Trophoblast cell (in vitro differentiated cells and primary cell): ENCODE measurements around the gene CRB3. TPM values are rescaled to one million over a fixed set of nuclear protein-coding genes. Genes with fewer than 3 reads are reported as not detected.
A peak's percentile ranks its signal among the peaks of the same experiment; 100 is the strongest.

Experiments used
- DNase-seq, 2 donors: peaks; one replicate each; pipeline ENCODE4 v3.0.0-alpha.2; 2016
- H2AFZ ChIP-seq: 2 replicates; pipeline ENCODE4 v1.6.1; 2013; ENCODE audit warnings: low read length, moderate library complexity, mild to moderate bottlenecking; ENCODE audit not compliant: insufficient read depth, poor library complexity
- H2AK5ac ChIP-seq: 2 replicates; pipeline ENCODE4 v1.6.1; 2013; ENCODE audit warnings: mild to moderate bottlenecking, low read length
- H2BK120ac ChIP-seq: 2 replicates; pipeline ENCODE4 v1.6.1; 2013; ENCODE audit warnings: low read length, mild to moderate bottlenecking, moderate library complexity; ENCODE audit not compliant: insufficient read depth, poor library complexity
- H2BK12ac ChIP-seq: 2 replicates; pipeline ENCODE4 v1.6.1; 2013; ENCODE audit warnings: mild to moderate bottlenecking, low read length, moderate library complexity
- H2BK5ac ChIP-seq: 2 replicates; pipeline ENCODE4 v1.6.1; 2013; ENCODE audit warnings: low read length, low read depth, moderate library complexity, mild to moderate bottlenecking; ENCODE audit not compliant: poor library complexity
- H3K14ac ChIP-seq: 2 replicates; pipeline ENCODE4 v1.6.1; 2013; ENCODE audit warnings: mild to moderate bottlenecking, low read length
- H3K18ac ChIP-seq: 2 replicates; pipeline ENCODE4 v1.6.1; 2013; ENCODE audit warnings: mild to moderate bottlenecking, low read length
- H3K23ac ChIP-seq: 2 replicates; pipeline ENCODE4 v1.6.1; 2013; ENCODE audit warnings: low read length
- H3K27ac ChIP-seq: 2 replicates; pipeline ENCODE4 v1.5.1; 2013; ENCODE audit warnings: low read depth, mild to moderate bottlenecking, inconsistent platforms, low read length, moderate library complexity
- H3K27me3 ChIP-seq: 2 replicates; pipeline ENCODE4 v1.6.1; 2013; ENCODE audit warnings: inconsistent platforms, mild to moderate bottlenecking, low read length, moderate library complexity; ENCODE audit not compliant: insufficient read depth
- H3K36me3 ChIP-seq, 2 experiments: 1 replicate in 1 of 2; 2 replicates in 1 of 2; pipeline ENCODE4 v1.6.1; 2013; ENCODE audit warnings: low read length in 2 of 2, mild to moderate bottlenecking in 2 of 2, moderate library complexity in 1 of 2; ENCODE audit not compliant: insufficient read depth in 2 of 2, control insufficient read depth in 1 of 2
- H3K4ac ChIP-seq: 2 replicates; pipeline ENCODE4 v1.6.1; 2013; ENCODE audit warnings: low read depth, mild to moderate bottlenecking, low read length, moderate library complexity
- H3K4me1 ChIP-seq, 2 experiments: 1 replicate in 1 of 2; 2 replicates in 1 of 2; pipeline ENCODE4 v1.6.1; 2013; ENCODE audit warnings: low read length in 2 of 2, mild to moderate bottlenecking in 2 of 2, moderate library complexity in 1 of 2; ENCODE audit not compliant: insufficient read depth in 2 of 2, control insufficient read depth in 1 of 2
- H3K4me2 ChIP-seq: 2 replicates; pipeline ENCODE4 v1.6.1; 2013; ENCODE audit warnings: inconsistent platforms, mild to moderate bottlenecking, low read length, moderate library complexity
- H3K4me3 ChIP-seq: 2 replicates; pipeline ENCODE4 v1.5.1; 2013; ENCODE audit warnings: mild to moderate bottlenecking, low read depth, low read length, inconsistent platforms
- H3K79me1 ChIP-seq: one replicate; pipeline ENCODE4 v1.6.1; 2013; ENCODE audit warnings: low read length
- H3K79me2 ChIP-seq: 2 replicates; pipeline ENCODE4 v1.6.1; 2013; ENCODE audit warnings: low read length, mild to moderate bottlenecking; ENCODE audit not compliant: control insufficient read depth, insufficient read depth, poor library complexity
- H3K9ac ChIP-seq: 2 replicates; pipeline ENCODE4 v1.6.1; 2013; ENCODE audit warnings: mild to moderate bottlenecking, low read length
- H3K9me3 ChIP-seq: 2 replicates; pipeline ENCODE4 v1.6.1; 2013; ENCODE audit warnings: low read depth, mild to moderate bottlenecking, control low read depth, inconsistent platforms, low read length; ENCODE audit not compliant: insufficient read depth
- H4K12ac ChIP-seq: 2 replicates; pipeline ENCODE4 v1.6.1; 2013; ENCODE audit warnings: low read depth, mild to moderate bottlenecking, low read length, moderate library complexity
- H4K8ac ChIP-seq: 2 replicates; pipeline ENCODE4 v1.6.1; 2013; ENCODE audit warnings: low read depth, mild to moderate bottlenecking, low read length, moderate library complexity
- H4K91ac ChIP-seq: one replicate; pipeline ENCODE4 v1.6.1; 2013; ENCODE audit warnings: low read depth, mild to moderate bottlenecking, low read length, moderate library complexity
- WGBS: extraction: QIAGEN DNeasy Blood & Tissue Kit; methylation state at CpG from one replicate; pipeline ENCODE4 v1.1.7; 2013; ENCODE audit warnings: missing lambda C conversion rate; ENCODE audit not compliant: insufficient read length, insufficient coverage; ENCODE audit errors: extremely low coverage; 5-methylcytosine and 5-hydroxymethylcytosine counted together
- polyA plus RNA-seq: library from polyadenylated mRNA; stranded (reverse); fragments of 200-250 nt; gene quantifications from 2 replicates; pipeline ENCODE4 v1.2.3, GENCODE V29; 2013

CRB3 gene
- 24.9 and 27.6 TPM in 2 replicates for polyA plus RNA-seq

GRCh38 chr19:6464070-6464873 lies at the start of gene CRB3:
Gene CRB3 (plus strand): TSS chr19:6464271. CDS start chr19:6464702, 431 bp downstream.
- Histone ChIP-seq H4K91ac (peak within 1 kb of the TSS; percentile 79), H3K9me3 (no peaks in the 10 kb centered on the region), H3K79me1 (peaks cover 8% of the 10 kb centered on the region), H3K9ac (peak within 1 kb of the TSS; percentile 12), H4K8ac (peak within 1 kb of the TSS; percentile 80), H3K79me2 (peaks cover 5% of the 10 kb centered on the region), H3K27ac (no peak within 1 kb of the TSS), H3K4me1 (peaks cover 5 to 13% of the 10 kb centered on the region in 2 experiments), H2BK120ac (peak within 1 kb of the TSS; percentile 5), H4K12ac (peak within 1 kb of the TSS; percentile 49), H3K4ac (peak within 1 kb of the TSS; percentile 49), H3K4me3 (peak within 1 kb of the TSS; percentile 83), H2AFZ (peak within 1 kb of the TSS; percentile 68), H2AK5ac (peak within 1 kb of the TSS; percentile 52), H2BK5ac (peak within 1 kb of the TSS; percentile 58), H2BK12ac (no peak within 1 kb of the TSS), H3K14ac (peak within 1 kb of the TSS; percentile 83), H3K36me3 (peaks cover 7 to 11% of the 10 kb centered on the region in 2 experiments), H3K4me2 (peak within 1 kb of the TSS; percentile 88), H3K18ac (peak within 1 kb of the TSS; percentile 58), H3K27me3 (no peaks in the 10 kb centered on the region), H3K23ac (no peak within 1 kb of the TSS)
- DNase-seq = peak; percentile 31 to 57
- WGBS = no CpG with 5 or more reads among the region's 65 CpGs

GRCh38 chr19:6414793-6415590 lies 49.1 kb upstream of the CRB3 start:
- Histone ChIP-seq H3K27me3 (no peaks in the 10 kb centered on the region), H3K4me1 (no peaks in the 10 kb centered on the region), H2BK120ac (no peak overlapping the region), H3K4me3 (no peak overlapping the region), H3K23ac (no peak overlapping the region), H3K9ac (no peak overlapping the region), H3K18ac (no peak overlapping the region), H4K12ac (no peak overlapping the region), H2BK5ac (no peak overlapping the region), H2BK12ac (no peak overlapping the region), H4K91ac (no peak overlapping the region), H3K14ac (no peak overlapping the region), H3K36me3 (peaks cover 62 to 66% of the 10 kb centered on the region in 2 experiments), H4K8ac (no peak overlapping the region), H3K4ac (no peak overlapping the region), H3K27ac (no peak overlapping the region), H3K9me3 (peaks cover 1% of the 10 kb centered on the region), H2AFZ (no peak overlapping the region), H3K79me1 (no peaks in the 10 kb centered on the region), H3K79me2 (no peaks in the 10 kb centered on the region), H2AK5ac (no peak overlapping the region), H3K4me2 (no peak overlapping the region)
- no peak for DNase-seq
- WGBS = no CpG with 5 or more reads among the region's 47 CpGs

- WGBS = no CpG with 5 or more reads among the region's 32 CpGs
- H2BK12ac ChIP-seq = no peak overlapping the region
Measured at GRCh38 chr19:6415591-6416190, 48.4 kb upstream of the CRB3 start.

GRCh38 chr19:6416658-6417405 lies 47.2 kb upstream of the CRB3 start:
- Histone ChIP-seq H3K18ac (no peak overlapping the region), H4K12ac (no peak overlapping the region), H3K79me1 (no peaks in the 10 kb centered on the region), H3K79me2 (peaks cover 13% of the 10 kb centered on the region), H3K14ac (no peak overlapping the region), H3K4me3 (no peak overlapping the region), H3K9me3 (peaks cover 3% of the 10 kb centered on the region), H4K91ac (no peak overlapping the region), H2BK5ac (no peak overlapping the region), H4K8ac (no peak overlapping the region), H2AFZ (no peak overlapping the region), H2BK120ac (no peak overlapping the region), H3K4me2 (no peak overlapping the region), H3K9ac (no peak overlapping the region), H3K36me3 (peaks cover 81 to 84% of the 10 kb centered on the region in 2 experiments), H3K27ac (no peak overlapping the region), H2BK12ac (no peak overlapping the region), H3K27me3 (no peaks in the 10 kb centered on the region), H3K4me1 (no peaks in the 10 kb centered on the region), H3K23ac (no peak overlapping the region), H3K4ac (no peak overlapping the region), H2AK5ac (no peak overlapping the region)
- no CpG with 5 or more reads among the region's 29 CpGs for WGBS
- DNase-seq = no peak

More at GRCh38 chr19:6415591-6416190, 48.4 kb upstream of the CRB3 start:
- Histone ChIP-seq H4K91ac (no peak overlapping the region), H3K14ac (no peak overlapping the region), H3K9me3 (peaks cover 1% of the 10 kb centered on the region), H3K4me2 (no peak overlapping the region), H3K36me3 (peaks cover 69 to 73% of the 10 kb centered on the region in 2 experiments), H3K18ac (no peak overlapping the region), H2BK5ac (no peak overlapping the region), H3K79me1 (no peaks in the 10 kb centered on the region), H3K27ac (no peak overlapping the region), H3K79me2 (peaks cover 3% of the 10 kb centered on the region), H3K4me3 (no peak overlapping the region), H2AFZ (no peak overlapping the region), H3K4me1 (no peaks in the 10 kb centered on the region), H3K9ac (no peak overlapping the region), H3K4ac (no peak overlapping the region), H4K12ac (no peak overlapping the region), H3K27me3 (no peaks in the 10 kb centered on the region), H2AK5ac (no peak overlapping the region), H2BK120ac (no peak overlapping the region), H4K8ac (no peak overlapping the region), H3K23ac (no peak overlapping the region)
- DNase-seq = no peak
